HEK293 (cell line): Measurements from ENCODE around the gene SLCO4A1.

Experiments
- CTCF ChIA-PET: fragments of 350-600 bp; formaldehyde crosslinking; extraction: SDS; loops from one replicate; lab custom pipeline; 2021; ENCODE audit warnings: antibody characterized with exemption; lab: Yijun Ruan, JAX
- POLR2A ChIA-PET: fragments of 300-600 bp; formaldehyde crosslinking; extraction: SDS; loops from one replicate; lab custom pipeline; 2020; ENCODE audit warnings: antibody characterized with exemption, inconsistent platforms; lab: Yijun Ruan, JAX
- H3K27ac ChIP-seq: fragments of 200-500 bp; sonication (Bioruptor generic); 2 replicates; pipeline ENCODE4 v1.5.1; 2014; ENCODE audit warnings: low read depth, low read length, control low read depth, inconsistent platforms; ENCODE audit errors: extremely low read depth
- H3K36me3 ChIP-seq, 2 experiments: fragments of 200-500 bp in 1 of 2; sonication (Bioruptor generic) in 1 of 2; 1 replicate in 1 of 2; 2 replicates in 1 of 2; pipeline ENCODE4 v1.5.1; 2014 to 2017; ENCODE audit warnings: inconsistent platforms in 2 of 2, low read length in 2 of 2; ENCODE audit not compliant: control insufficient read depth in 2 of 2, insufficient read depth in 1 of 2
- H3K4me1 ChIP-seq: fragments of 200-500 bp; sonication (Bioruptor generic); 2 replicates; pipeline ENCODE4 v1.5.1; 2014; ENCODE audit warnings: mild to moderate bottlenecking, low read length, inconsistent platforms; ENCODE audit not compliant: control insufficient read depth, insufficient read depth
- H3K4me3 ChIP-seq: 2 replicates; pipeline ENCODE4 v1.5.1; 2011; ENCODE audit warnings: low read depth, mild to moderate bottlenecking, control low read depth, low read length, moderate library complexity
- H3K9me3 ChIP-seq: fragments of 200-500 bp; sonication (Bioruptor generic); 2 replicates; pipeline ENCODE4 v1.5.1; 2014; ENCODE audit warnings: low read depth, low read length, inconsistent platforms; ENCODE audit not compliant: control insufficient read depth, insufficient read depth
- KLF1 ChIP-seq: fragments of 450-650 bp; formaldehyde crosslinking; IDR thresholded peaks from 2 replicates; pipeline ENCODE4 v1.5.1; 2016; ENCODE audit warnings: missing biosample characterization, missing genetic modification characterization
- KLF7 ChIP-seq: fragments of 450-650 bp; formaldehyde crosslinking; IDR thresholded peaks from 2 replicates; pipeline ENCODE4 v1.5.1; 2016; ENCODE audit warnings: missing biosample characterization, missing genetic modification characterization, borderline replicate concordance
- SP3 ChIP-seq: fragments of 450-650 bp; formaldehyde crosslinking; IDR thresholded peaks from 2 replicates; pipeline ENCODE4 v1.5.1; 2016; ENCODE audit warnings: missing biosample characterization, missing genetic modification characterization
- ZBTB1 ChIP-seq: fragments of 450-650 bp; formaldehyde crosslinking; IDR thresholded peaks from 2 replicates; pipeline ENCODE4 v1.5.1; 2016; ENCODE audit warnings: missing biosample characterization, missing genetic modification characterization
- ZFP41 ChIP-seq: fragments of 450-650 bp; formaldehyde crosslinking; IDR thresholded peaks from 2 replicates; pipeline ENCODE4 v1.5.1; 2016; ENCODE audit warnings: missing biosample characterization, missing genetic modification characterization, borderline replicate concordance
- ZFP69B ChIP-seq: fragments of 450-650 bp; formaldehyde crosslinking; IDR thresholded peaks from 2 replicates; pipeline ENCODE4 v1.5.1; 2016; ENCODE audit warnings: missing biosample characterization, missing genetic modification characterization
- ZNF16 ChIP-seq: fragments of 450-650 bp; formaldehyde crosslinking; IDR thresholded peaks from 2 replicates; pipeline ENCODE4 v1.5.1; 2016; ENCODE audit warnings: low read depth, missing biosample characterization, missing genetic modification characterization
- ZNF202 ChIP-seq: fragments of 450-650 bp; formaldehyde crosslinking; IDR thresholded peaks from 2 replicates; pipeline ENCODE4 v1.5.1; 2016; ENCODE audit warnings: missing biosample characterization, missing genetic modification characterization, borderline replicate concordance
- ZNF239 ChIP-seq: fragments of 450-650 bp; formaldehyde crosslinking; IDR thresholded peaks from 2 replicates; pipeline ENCODE4 v1.5.1; 2016; ENCODE audit warnings: missing biosample characterization, missing genetic modification characterization
- ZNF274 ChIP-seq, 2 experiments: fragments of 200-500 bp in 1 of 2; fragments of 450-650 bp in 1 of 2; sonication (Bioruptor generic) in 1 of 2; formaldehyde crosslinking in 1 of 2; IDR thresholded peaks; 2 replicates each; pipeline versions ENCODE4 v1.5.1 to v1.6.1; 2014 to 2016; ENCODE audit warnings: borderline replicate concordance in 1 of 2, inconsistent platforms in 1 of 2, low read length in 1 of 2, missing biosample characterization in 1 of 2, missing genetic modification characterization in 1 of 2
- ZNF302 ChIP-seq: fragments of 450-650 bp; formaldehyde crosslinking; IDR thresholded peaks from 2 replicates; pipeline ENCODE4 v1.5.1; 2016; ENCODE audit warnings: missing biosample characterization, missing genetic modification characterization, low read depth
- ZNF324 ChIP-seq: fragments of 450-650 bp; formaldehyde crosslinking; IDR thresholded peaks from 2 replicates; pipeline ENCODE4 v1.5.1; 2016; ENCODE audit warnings: missing biosample characterization, missing genetic modification characterization
- ZNF449 ChIP-seq: fragments of 450-650 bp; formaldehyde crosslinking; IDR thresholded peaks from 2 replicates; pipeline ENCODE4 v1.5.1; 2017; ENCODE audit warnings: missing biosample characterization, mild to moderate bottlenecking, missing genetic modification characterization, moderate library complexity
- ZNF544 ChIP-seq: fragments of 450-650 bp; formaldehyde crosslinking; IDR thresholded peaks from 2 replicates; pipeline ENCODE4 v1.5.0; 2017; ENCODE audit warnings: missing biosample characterization, missing genetic modification characterization
- ZNF600 ChIP-seq: fragments of 450-650 bp; formaldehyde crosslinking; IDR thresholded peaks from 2 replicates; pipeline ENCODE4 v1.5.1; 2016; ENCODE audit warnings: missing biosample characterization, missing genetic modification characterization
- ZNF768 ChIP-seq: fragments of 450-650 bp; formaldehyde crosslinking; IDR thresholded peaks from 2 replicates; pipeline ENCODE4 v1.5.1; 2018; ENCODE audit warnings: missing biosample characterization, mild to moderate bottlenecking, missing genetic modification characterization
- TF ChIP-seq, protein P1 (sequence below): fragments of 450-650 bp; formaldehyde crosslinking; IDR thresholded peaks from 2 replicates; pipeline ENCODE4 v1.5.1; 2016; ENCODE audit warnings: missing biosample characterization, missing genetic modification characterization
- TF ChIP-seq, protein P2 (sequence below): fragments of 450-650 bp; formaldehyde crosslinking; IDR thresholded peaks from 2 replicates; pipeline ENCODE4 v1.5.1; 2016; ENCODE audit warnings: missing biosample characterization, missing genetic modification characterization
- TF ChIP-seq, protein P3 (sequence below): fragments of 450-650 bp; IDR thresholded peaks from 2 replicates; pipeline ENCODE4 v1.5.1; 2018; ENCODE audit warnings: missing biosample characterization, missing genetic modification characterization

The SLCO4A1 gene

GRCh38 chr20:62655282-62656196 lies 13.2 kb downstream of the SLCO4A1 start:
- H3K36me3 ChIP-seq: peaks cover 0 to 7% of the 10 kb centered on the region in 2 experiments; a peak in 1 of 3 replicates
- ChIA-PET POLR2A (no interaction called here), CTCF (interaction anchor here (0.6 kb wide), 4 partner anchors 12 to 94 kb away, joined by 3 to 4 read pairs (median 3); no protein-coding TSS in a partner anchor)
- H3K4me1 ChIP-seq: peaks cover 9% of the 10 kb centered on the region
- no peak overlapping the region for H3K4me3 ChIP-seq
- no peaks in the 10 kb centered on the region for H3K9me3 ChIP-seq
- no peak overlapping the region for H3K27ac ChIP-seq
- TF ChIP-seq ZNF202 (tag by site-specific recombination) (no peak), ZNF324 (no peak), ZNF768 (tag by site-specific recombination) (no peak), ZFP41 (tag by site-specific recombination) (no peak), ZNF449 (tag by site-specific recombination) (no peak), ZBTB1 (no peak), KLF7 (tag by site-specific recombination) (no peak), SP3 (no peak), ZNF274 (IDR thresholded peaks at IDR 0.05; ENCODE audit: low read length) (no peak), ZNF274 (tag by site-specific recombination; IDR thresholded peaks at IDR 0.05; ENCODE audit: borderline replicate concordance) (no peak), ZNF302 (no peak)
- TF ChIP-seq, protein P1, sequence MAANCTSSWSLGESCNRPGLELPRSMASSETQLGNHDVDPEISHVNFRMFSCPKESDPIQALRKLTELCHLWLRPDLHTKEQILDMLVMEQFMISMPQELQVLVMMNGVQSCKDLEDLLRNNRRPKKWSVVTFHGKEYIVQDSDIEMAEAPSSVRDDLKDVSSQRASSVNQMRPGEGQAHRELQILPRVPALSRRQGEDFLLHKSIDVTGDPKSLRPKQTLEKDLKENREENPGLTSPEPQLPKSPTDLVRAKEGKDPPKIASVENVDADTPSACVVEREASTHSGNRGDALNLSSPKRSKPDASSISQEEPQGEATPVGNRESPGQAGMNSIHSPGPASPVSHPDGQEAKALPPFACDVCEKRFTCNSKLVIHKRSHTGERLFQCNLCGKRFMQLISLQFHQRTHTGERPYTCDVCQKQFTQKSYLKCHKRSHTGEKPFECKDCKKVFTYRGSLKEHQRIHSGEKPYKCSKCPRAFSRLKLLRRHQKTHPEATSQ (tag by site-specific recombination): no peak
- TF ChIP-seq, protein P2, sequence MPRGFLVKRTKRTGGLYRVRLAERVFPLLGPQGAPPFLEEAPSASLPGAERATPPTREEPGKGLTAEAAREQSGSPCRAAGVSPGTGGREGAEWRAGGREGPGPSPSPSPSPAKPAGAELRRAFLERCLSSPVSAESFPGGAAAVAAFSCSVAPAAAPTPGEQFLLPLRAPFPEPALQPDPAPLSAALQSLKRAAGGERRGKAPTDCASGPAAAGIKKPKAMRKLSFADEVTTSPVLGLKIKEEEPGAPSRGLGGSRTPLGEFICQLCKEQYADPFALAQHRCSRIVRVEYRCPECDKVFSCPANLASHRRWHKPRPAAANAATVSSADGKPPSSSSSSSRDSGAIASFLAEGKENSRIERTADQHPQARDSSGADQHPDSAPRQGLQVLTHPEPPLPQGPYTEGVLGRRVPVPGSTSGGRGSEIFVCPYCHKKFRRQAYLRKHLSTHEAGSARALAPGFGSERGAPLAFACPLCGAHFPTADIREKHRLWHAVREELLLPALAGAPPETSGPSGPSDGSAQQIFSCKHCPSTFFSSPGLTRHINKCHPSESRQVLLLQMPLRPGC (tag by site-specific recombination): no peak

DNA sequence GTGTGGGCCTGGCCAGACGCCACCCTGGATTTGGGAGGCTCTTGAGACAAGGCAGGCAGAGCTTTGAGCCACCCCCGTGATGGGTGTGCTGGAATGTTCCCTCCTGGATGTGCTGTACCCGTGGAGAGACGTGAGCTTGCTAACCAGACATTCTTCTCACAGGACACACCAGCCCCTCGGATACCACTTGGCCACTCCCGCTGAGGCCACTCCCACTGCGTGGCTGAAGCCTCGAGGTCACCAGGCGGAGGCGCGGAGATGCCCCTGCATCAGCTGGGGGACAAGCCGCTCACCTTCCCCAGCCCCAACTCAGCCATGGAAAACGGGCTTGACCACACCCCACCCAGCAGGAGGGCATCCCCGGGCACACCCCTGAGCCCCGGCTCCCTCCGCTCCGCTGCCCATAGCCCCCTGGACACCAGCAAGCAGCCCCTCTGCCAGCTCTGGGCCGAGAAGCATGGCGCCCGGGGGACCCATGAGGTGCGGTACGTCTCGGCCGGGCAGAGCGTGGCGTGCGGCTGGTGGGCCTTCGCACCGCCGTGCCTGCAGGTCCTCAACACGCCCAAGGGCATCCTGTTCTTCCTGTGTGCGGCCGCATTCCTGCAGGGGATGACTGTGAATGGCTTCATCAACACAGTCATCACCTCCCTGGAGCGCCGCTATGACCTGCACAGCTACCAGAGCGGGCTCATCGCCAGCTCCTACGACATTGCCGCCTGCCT lies 14.1 kb downstream of the SLCO4A1 start:
- no peak overlapping the region for H3K27ac ChIP-seq
- TF ChIP-seq ZNF16 (tag by site-specific recombination) (no peak), KLF1 (tag by site-specific recombination) (peak; percentile 24; the same call in 1 of the 2 replicates), ZNF544 (tag by site-specific recombination) (no peak), ZNF600 (tag by site-specific recombination) (no peak), ZNF239 (tag by site-specific recombination) (no peak), ZFP69B (tag by site-specific recombination) (no peak)
- TF ChIP-seq, protein P3, sequence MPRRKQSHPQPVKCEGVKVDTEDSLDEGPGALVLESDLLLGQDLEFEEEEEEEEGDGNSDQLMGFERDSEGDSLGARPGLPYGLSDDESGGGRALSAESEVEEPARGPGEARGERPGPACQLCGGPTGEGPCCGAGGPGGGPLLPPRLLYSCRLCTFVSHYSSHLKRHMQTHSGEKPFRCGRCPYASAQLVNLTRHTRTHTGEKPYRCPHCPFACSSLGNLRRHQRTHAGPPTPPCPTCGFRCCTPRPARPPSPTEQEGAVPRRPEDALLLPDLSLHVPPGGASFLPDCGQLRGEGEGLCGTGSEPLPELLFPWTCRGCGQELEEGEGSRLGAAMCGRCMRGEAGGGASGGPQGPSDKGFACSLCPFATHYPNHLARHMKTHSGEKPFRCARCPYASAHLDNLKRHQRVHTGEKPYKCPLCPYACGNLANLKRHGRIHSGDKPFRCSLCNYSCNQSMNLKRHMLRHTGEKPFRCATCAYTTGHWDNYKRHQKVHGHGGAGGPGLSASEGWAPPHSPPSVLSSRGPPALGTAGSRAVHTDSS (tag by site-specific recombination): no peak
- no peak overlapping the region for H3K4me3 ChIP-seq
- H3K4me1 ChIP-seq: peaks cover 9% of the 10 kb centered on the region
- H3K9me3 ChIP-seq: no peaks in the 10 kb centered on the region
- peaks cover 0 to 7% of the 10 kb centered on the region in 2 experiments; a peak in 1 of 3 replicates for H3K36me3 ChIP-seq
- POLR2A ChIA-PET: no interaction called here
- CTCF ChIA-PET: interaction anchor here (0.6 to 2.3 kb wide), 5 partner anchors 13 to 135 kb away, joined by 3 to 6 read pairs (median 3); no protein-coding TSS in a partner anchor
